NCI-H82 (cell line): Measurements from ENCODE around the gene C1orf50.
A peak's percentile ranks its signal among the peaks of the same experiment; 100 is the strongest.
"Not testable (repeated sequence)": the region's sequence is repeated elsewhere in the genome, so short reads cannot be mapped to it uniquely, and the experiment has no call there.

Experiments
- DNase-seq: peaks from one replicate; lab custom pipeline; 2025; lab: John Stamatoyannopoulos, UW

The C1orf50 gene

DNA sequence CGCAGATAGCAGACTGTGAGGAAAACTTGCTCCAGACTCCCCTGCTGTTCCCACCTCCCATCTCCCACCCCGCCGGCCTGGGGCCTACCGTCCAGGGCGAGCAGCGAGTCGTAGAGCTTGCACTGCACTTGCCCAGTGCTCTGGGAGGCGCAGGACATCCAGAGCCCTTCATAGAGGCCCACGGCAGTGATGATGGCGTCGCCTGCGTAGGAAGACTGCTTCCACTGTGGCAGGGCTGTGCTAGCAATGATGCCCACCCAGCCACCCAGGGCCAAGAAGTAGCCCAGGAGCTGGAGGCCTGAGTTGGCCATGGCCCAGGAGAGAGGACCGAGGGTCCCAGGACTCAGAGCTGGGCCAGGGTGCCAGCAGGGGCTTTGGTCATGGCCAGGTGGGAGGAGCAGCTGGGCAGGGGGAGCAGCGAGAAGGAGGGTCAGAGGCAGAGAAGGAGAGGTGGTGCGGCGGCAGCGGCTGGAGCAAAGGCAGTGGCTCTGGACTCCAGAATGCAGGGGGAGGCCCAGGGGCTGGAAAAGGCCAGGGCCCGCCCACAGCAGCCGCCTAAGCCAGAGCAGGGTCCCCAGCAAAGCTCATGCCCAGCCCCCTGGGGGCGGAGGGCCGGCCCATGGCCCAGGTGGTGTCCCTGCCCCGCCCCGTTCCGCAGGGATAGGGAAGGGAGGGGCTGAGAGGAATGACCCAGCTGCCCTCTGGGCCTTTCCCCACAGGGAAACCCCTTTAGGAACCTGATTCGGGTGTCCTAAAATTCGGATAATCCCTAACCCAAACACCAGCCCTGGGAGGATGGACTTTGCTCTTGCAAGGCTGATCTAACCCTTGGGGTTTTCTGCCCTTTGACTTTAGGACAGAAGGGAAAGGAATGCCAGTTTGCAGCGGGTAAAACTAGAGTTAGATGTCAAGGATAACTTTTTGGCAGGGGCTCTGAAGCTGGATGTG lies 27.0 kb upstream of the C1orf50 start, which contains the start of gene CLDN19:
Gene CLDN19 (minus strand): TSS at position 484 of the 948 bp plus-strand sequence. CDS start 173 bp downstream, at position 311.
- peak; percentile 96 for DNase-seq

DNA sequence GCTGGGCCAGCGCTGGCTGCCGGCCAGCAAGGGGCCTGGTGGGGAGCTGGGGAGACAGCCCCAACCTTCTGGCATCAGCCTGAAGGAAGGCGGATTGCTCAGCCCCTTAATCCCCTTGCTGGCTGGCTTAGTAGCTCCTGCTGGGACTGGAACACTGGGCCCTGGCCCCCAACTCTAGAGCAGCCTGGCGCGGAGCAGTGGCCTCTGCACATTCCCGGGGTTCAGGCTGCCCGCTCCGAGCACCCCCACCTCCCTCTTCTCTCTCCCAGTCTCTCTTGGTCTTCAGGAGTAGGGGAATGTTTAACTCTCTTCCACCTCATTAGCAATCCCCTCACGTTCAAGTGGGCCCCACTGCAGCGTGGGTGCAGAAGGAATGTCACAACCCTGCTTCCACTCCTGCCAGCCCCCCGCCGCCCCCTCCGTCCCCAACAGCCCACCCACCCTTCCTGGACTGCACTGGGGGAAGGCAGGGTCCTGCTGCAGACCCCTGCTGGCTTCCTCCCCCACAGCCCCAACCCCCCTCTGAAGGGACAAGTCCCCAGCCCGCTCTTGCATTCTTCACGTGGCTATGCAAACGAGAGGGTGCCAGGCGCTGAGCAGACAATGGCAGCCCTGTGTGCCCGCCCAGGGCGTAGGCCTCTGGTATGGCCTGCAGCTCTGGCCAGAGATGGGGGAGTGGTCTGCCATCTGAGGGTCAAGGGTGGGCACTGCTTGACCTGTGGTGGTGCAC lies 26.0 kb upstream of the C1orf50 start:
- DNase-seq, result peak; percentile 93

DNA sequence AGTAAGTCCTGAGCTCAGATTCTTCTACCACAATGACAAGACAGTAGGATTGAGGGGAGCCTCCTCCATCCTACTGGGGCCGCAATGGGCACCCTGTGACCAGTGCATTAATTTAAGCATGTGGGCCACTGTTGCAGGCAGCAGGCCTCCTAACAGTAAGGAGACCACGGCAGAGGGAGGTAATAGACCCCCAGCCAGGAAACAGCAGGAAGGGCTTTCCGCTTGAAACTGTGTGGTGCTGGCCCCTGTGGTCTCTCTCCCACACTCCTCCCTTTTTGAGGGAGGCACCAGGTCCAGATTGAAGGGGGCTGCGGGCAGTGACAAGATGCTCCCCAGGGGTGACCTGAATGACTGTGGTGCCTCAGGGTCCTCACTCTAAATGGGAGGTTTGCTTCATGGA lies 25.3 kb upstream of the C1orf50 start:
- no peak for DNase-seq

DNA sequence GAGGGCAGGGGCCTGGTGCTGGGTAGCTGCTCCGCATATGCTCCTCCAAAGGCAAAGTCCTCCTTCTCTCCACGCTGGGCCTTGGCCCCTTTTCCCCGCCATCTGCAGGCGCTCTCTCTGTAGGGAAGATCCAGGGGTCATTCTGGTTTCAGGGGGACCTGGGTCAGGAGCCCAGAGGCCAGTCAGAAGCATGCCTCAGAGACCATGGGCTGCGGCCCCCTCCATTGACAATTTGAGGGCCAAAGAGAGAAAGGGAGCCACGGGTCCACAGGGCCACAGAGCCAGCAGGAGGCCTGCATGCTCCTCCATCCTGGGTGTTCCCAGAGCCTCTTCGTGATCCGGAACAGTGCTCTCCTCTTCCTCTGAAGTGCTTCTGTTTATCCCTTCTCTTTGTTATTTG lies 24.9 kb upstream of the C1orf50 start:
- no peak for DNase-seq

DNA sequence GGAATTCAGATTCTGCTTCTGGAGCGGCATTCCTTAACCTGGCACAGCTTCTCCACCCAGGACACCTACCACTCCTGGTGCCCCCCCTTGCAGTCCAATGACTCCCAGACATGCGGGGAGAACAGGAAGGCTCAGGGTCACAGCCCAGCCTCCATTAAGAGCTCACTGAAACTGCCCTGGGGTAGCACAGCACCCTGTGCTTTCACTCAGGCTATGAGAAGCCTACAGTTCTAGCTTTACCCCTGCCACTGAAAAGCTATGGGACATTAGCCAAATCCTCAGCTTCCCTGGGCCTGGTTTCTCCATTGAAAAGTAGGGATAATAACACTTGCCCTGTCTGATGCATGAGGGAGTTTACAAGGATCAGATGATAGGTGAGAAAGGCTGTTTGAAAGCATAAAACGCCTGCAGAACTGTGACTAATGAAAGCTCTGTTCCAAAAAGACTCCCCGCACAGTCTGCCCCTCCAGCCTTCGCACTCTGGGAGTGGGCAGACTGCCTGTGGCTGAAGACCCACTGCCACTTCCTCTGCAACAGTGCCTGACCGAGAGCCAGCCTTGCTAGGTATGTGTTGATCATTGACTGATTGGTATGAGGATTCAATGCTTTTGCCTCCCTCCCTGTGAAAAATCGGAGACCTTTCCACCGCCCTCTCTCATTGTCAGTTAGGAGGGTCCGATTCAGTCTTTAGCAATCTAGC lies 24.3 kb upstream of the C1orf50 start:
- DNase-seq, result no peak

DNA sequence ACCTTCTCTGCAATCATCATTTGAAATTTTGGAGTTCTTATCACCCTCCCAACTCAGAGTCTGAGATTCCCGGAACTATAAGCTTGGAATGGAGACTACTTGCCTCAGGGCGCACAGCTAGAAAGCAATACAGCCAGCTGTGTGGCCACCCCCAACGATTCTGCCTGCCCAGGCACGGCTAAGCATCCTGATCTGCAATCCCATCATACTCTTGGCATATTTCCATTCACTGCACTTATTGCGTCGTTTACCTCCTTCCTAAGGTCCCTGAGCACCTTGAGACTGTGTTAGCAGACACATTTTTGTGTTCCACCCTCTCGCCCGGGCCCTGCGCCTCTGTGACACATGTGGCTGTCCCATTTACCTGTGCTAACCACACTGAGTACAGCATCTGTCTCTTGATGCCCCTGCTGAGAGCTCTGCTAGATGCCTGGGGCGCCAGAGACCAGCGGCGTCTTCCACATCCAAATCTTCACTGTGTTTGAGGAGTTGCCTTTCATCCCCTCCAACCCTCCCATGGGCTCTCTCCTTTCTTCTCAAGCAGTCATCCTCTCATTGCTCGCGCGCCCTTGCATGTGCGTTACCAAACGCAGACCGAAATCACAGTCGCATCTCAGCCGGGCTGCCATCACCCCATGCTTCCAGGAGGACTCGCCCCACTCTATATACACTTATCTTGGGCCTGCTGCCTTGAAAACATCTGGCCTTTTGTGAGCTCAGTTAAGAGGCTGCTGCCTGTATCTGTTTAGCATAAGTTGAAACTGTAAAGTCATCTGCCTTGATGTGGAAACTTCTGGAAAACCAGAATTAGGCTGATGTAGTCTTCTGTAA lies 23.5 kb upstream of the C1orf50 start:
- no peak for DNase-seq

DNA sequence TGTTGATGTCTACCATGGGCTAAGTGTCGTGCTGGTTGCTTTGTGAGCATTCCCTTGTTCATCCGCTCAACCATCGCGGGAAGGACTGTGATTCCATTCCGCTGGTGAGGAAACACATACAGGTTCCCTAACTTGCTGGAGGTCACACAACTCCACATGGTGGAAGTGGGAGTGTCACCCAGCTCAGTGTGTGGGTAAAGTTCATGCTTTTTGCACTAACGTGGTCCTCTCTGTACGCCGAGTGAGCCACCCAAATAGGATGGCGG lies 23.0 kb upstream of the C1orf50 start:
- no peak for DNase-seq

DNA sequence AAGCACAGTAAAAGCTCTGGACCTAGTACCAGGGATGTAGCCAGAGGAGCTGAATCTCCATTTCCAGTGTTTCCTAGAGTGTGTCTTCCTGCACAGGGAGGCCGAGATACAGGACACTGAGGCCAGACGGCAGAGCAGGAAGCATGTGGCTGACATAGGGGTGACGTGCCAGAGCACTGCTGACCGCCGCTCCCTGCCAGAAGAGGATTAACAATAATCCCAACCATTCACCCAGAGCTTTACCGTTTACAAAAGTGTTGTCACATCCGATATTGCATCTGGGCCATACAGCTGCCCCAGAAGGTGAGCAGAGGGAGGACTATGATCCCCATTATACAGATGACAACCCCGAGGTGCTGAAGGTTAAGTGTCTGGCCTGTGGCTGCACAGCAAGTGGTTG lies 21.2 kb upstream of the C1orf50 start:
- peak; percentile 88 for DNase-seq

DNA sequence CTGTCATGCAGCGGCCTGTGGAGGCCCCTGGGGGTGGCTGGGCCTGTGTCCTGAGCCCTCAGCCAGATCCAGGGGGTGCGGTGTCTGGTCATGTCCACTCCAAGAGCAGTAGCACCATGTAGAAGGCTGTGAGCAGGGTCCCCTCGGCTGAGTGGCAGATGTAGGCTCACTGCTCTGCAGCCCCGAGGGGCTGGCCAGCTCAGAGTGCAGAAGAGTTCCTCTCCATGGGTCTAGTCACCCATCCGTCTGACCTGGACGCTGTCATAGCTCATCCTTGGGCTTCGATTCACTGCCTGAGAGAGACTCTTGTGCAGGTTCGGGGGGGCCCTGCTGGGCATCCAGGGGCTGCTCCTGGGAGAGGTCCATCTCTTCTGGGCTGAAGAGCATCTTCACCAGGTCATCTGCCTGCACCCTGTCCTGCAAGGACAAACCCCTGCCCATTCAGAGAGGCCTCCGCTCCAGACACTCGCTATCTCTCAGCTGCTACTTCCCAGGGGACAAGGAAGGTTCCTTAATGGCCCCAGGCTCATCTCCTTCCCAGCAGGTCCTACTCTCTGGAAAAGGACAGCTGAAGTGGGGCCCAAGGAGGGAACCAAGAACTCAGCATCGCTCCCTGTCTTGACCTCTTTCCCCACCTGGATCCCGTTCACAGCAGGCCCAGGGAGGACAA lies 20.5 kb upstream of the C1orf50 start:
- no peak for DNase-seq

DNA sequence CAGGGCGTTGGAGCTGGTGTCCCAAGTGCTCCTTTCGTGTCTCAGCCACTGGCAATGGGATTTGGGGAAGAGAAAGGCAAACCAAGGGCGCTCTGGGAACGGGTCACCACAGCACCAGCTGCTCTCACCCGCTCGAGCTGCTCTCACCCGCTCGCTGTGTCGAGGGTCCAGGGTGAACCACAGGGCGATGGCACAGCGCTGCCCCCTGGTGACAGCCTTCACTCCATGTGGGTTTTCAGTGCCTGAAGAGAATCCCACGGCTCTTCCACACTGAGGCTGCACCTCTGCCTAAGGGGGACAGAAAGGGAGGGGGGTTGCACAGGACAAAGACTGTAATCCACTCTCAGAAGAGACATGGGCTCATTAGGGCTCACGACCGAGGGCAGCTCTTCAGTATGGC lies 19.9 kb upstream of the C1orf50 start:
- DNase-seq, result peak; percentile 90

DNA sequence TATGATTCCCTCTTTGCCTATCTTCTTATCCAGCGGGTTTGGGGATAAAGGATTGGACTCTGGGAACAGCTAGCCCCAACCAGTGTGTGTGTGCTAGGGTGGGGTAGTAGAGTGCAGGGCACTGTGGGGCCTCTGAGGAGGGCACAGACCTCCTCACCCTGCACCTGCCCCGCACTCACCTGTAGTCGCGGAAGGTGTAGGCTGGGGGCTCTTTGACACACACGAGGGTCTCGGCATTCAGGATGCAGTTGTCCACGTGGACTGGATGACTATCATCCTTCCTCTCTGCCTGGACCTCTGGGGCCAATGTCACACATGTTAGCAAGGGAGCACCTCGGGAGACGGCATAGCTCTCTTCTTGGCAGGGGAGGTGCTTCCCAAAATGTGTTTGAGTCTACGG lies 19.0 kb upstream of the C1orf50 start:
- no peak for DNase-seq

DNA sequence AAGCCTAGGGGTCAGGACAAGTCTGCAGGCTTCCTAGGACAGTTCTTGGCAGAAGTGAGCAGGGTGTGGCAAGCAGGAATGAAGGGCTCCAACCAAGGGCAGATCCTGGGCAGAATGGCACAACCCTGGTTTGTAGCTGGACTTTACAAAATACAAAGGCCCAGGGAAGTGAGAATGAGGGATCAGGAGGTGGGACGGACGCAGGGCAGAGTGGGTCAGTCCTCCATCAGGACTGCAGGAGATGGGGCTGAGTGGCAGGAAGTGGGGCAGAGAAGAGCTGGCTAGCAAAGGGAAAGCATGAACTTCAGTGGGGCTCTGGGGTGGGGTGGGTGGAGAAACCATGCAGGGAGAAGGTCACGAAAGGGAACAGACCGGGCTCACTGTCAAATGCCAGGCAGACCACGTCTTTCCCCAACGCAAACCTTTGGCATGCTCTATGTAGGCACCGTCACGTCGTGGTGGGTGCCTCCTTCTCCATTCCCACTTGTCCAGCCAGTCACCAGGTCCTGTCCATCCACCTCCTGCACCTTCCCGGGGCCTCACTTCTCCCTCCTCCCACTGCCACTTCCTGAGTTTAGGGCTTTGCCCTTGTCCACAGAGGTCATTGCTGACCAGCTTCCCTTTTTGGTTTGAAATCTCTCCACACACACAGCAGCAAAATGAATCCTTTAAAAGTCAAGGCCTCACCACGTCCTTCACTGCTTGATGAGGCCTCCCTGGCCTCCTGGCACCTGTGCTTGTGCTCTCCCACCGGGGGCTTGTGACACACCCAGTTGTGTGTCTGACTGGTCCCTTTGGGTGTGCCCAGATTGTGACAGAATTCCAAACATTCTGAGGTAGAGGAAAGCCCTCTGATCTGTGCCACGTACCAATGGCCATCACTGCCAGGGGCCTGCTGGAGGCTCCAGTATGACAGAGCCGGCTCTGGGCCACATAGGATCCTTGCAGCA lies 18.3 kb upstream of the C1orf50 start:
- no peak for DNase-seq

DNA sequence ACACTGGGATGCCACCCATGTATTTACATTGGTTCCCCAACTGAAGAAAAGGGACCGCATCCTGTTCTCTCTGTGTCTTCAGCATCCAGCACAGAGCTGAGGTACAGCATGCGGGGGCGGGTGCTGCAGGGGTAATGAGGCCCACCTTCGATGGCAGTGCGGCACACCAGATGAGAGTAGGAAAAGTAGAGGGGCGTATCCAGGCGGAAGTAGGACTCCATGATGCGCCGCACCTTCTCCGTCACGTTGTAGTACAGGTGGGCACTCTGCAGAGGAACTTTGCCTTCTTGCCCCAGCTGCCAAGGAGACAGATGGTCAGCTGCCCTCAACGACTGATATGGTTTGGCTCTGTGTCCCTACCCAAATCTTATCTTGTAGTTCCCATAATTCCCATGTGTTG lies 17.0 kb upstream of the C1orf50 start:
- no peak for DNase-seq

DNA sequence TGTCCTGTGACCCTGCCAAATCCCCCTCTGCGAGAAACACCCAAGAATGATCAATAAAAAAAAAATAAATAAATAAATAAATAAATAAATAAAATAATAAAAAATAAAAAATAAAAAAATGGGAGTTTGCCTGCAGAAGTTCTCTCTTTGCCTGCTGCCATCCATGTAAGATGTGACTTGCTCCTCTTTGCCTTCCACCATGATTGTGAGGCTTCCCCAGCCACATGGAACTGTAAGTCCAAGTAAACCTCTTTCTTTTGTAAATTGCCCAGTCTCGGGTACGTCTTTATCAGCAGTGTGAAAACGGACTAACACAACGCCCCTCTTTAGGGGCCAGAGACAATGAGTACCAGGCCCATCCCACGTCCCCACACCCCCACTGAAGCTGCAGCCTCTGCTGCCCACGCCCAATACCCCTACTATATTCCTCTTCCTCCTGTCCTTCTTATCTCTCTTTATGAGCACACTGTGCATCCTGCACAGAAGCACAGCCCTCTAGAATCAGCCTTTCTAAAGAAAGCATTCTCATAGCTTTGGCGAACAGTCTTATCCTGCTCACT lies 15.5 kb upstream of the C1orf50 start:
- DNase-seq, result not testable (repeated sequence)

DNA sequence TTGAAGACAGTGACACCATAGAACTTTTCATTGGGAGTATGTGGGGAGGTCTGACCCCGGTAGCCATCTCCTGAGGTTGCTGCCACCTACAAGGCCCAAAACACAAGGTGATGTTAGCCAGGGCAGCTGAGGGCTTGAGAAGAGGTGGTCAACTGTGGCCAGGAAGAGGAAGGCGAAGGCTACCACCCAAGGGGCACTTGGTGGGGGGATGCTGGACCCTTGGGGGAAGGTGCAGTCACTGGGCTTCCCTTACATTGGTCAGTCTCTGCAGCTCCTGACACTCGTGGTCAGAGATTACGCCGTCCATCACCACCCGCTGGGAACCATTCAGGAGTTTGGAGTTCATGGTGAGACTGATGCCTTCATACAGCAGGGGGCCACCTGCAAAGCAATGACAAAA lies 14.8 kb upstream of the C1orf50 start:
- DNase-seq, result no peak

DNA sequence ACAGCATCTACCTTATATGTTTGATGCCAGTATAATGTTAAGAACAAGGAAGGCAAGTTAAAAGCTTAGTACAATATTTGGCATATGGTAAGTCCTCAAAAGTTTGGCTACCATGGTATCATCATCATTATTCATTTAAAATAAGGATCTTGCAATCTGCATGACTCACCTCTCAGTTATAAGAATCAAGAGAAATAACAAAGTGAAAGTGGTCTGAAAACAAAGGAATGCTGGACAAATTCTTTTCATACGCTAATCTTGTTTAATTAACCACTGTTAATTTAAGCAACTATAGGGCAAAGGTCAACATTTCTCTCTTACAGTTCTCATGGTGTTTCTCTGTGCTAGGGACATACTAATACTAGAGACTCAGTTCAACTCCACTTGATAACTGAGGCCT lies 14.0 kb upstream of the C1orf50 start:
- DNase-seq, result no peak

DNA sequence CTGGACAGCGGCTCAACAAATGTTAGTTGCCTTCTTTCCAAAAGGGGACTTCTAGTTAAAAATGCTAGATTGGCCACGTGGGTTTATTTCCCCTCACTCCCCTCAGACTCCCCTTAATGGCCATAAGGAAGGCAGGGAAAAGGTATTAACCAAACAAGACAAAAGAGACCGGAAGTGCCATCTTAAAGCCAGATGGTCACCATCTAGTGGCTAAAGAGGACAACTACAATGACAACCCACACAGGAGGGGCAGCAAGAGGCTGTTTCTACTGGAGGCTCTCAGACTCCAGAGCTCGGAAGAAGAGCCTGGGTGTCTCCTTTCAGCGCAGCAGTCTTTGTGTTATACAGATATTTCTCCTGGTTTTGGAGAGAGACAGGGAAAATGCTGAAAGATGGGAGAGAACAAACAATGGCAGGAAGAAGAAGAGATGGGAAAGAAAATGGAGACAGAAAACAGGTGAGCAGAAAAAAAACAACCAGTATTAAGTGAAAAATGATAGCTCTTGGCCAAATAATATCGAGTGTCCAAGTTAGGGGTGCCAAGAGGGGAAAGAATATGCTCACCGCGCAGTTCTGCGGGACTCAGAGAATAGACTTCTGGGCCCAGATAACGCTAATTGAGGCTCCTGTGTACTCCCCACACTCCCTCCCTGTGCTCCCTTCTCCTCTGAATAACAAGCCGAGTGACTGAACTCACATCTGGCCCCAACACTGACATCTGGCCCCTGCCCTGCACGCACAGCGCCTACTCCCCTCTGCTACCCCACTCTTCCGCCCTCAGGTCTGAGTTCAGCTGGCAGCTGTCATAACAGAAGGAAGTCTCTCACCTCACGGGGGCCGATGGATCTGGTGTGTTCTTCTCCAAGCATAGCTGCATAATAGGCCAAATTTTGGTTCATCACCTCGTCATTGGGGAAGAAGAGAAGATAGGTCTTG lies 9.8 kb upstream of the C1orf50 start:
- DNase-seq, result peak; percentile 94

DNA sequence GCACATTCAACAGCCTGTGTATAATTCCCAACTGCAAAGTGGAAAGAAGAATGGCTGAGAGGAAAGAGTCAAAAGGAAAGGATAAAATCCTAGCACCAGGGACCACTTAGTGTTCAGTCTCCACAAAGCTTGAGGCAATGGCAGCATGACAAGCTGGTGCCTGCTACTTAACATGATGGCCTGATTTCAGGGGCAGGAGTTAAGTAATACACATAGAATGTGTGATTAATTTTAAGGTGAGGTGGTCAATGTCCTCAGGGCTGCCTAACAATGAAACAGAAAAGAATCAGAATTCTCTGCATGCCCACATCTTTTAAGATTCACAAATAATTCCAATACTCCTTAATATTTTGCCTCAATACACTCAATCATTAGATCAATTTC lies 9.2 kb upstream of the C1orf50 start:
- DNase-seq, result no peak

DNA sequence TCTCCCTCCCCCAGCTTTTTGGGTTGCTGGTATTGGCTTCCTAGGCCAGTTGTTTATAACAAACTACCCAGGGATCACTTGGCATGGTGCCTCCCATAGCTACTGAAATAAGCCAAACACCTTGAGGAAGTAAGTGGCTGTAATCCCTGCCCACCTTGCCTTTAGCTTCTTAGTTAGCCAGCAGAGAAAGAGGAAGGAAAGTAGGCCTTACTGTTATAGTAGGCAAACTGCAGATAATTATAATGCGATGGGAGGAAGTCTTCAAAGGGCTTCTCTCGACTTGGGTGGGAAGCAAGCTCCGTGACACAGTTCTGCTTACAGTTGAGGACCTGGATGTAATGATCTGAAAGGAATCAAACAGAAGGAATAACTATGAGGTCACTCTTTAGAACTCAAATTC lies 8.4 kb upstream of the C1orf50 start:
- no peak for DNase-seq
